GM12865 (cell line): Measurements from ENCODE around the gene FAM217B.

Experiments used
- DNase-seq: peaks from one replicate; pipeline ENCODE4 v3.0.0; 2010; ENCODE audit warnings: low read depth
- H3K4me3 ChIP-seq: 2 replicates; pipeline ENCODE4 v1.5.1; 2011; ENCODE audit warnings: mild to moderate bottlenecking, low read depth, low read length, control low read depth
- CTCF ChIP-seq: IDR thresholded peaks from 2 replicates; pipeline ENCODE4 v1.5.1; 2011; ENCODE audit warnings: low read length, control low read depth, low read depth, inconsistent platforms; ENCODE audit not compliant: insufficient read depth; ENCODE audit errors: missing control alignments

The FAM217B gene

GRCh38 chr20:59938221-59938620 is 2.0 kb upstream of the FAM217B start:
- H3K4me3 ChIP-seq = no peak overlapping the region
- DNase-seq = no peak
- TF ChIP-seq CTCF = no peak

DNA sequence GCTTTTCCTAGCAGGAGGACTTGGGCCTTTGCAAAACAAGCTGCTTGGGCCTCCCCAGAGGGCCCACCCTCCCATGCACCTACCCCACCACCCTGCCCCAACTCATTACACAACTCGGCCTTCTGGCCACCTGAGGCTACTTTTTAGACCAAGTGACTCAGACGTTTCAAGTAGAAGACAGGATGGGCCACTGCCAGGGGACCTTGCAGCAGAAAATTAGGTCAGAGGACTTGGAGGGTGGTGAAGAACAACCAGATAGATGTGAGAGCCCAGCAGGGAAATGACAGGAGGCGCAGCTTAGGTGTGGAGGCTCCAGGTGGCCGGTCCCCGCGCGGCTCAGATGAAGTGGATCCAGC is 1.5 kb upstream of the FAM217B start:
- no peak for TF ChIP-seq CTCF
- no peak overlapping the region for H3K4me3 ChIP-seq
- peak; percentile 4 for DNase-seq

DNA sequence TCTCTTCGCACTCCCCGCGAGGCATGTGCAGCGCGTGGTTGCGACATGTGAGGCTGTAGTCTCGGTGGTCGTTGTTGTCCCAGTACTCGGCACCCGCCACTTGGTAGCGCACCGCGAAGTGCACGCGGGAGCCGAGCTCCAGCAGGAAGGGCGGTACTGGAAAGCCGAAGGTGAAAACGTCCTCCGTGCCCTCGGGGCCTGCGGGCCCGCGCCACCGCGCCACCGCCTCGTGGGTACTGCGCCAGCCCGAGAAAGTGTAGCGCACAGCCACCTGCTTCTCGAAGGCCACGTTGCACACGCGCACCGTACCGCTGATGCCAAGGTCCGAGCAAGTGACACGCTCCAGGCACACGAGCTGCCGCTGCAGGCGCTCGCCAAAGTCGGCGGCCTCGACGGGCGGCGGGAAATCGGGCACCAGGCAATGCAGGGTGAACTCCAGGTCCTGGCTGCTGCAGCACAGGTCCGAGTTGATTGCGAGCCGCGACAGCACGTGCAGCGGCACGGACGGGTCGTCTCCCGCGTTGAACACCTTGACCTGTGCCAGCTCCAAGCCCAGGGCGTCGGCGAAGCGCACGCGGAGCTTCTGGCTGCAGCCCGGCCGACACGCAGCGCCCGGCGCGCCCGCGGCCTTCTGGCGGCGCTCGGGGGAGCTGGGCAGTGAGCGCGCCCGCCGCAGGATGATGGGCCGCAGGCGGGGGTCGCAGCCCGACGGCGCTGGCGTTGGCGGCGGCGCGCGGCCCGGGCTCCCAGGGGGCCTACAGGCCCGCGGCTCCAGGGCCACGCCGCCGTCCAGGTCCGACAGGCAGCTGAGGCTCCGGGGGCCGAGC is 924 bp upstream of the FAM217B start:
- TF ChIP-seq CTCF = no peak
- DNase-seq = peak; percentile 32
- H3K4me3 ChIP-seq = peak overlapping the region; percentile 93

DNA sequence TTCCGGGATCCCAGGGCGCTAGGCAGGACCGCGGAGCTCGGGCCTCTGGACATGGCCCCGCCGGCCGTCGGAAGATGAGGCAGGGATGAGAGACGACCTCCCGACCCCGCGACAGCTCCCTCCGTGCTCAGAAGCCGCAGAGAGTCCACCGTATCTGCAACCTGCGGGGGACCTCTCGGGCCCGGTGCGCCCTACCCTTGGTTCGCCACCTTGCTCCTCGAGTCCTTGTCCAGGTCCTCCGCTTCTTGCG is 385 bp upstream of the FAM217B start:
- peak; percentile 43 for DNase-seq
- no peak for TF ChIP-seq CTCF

GRCh38 chr20:59940956-59941294 is 736 bp downstream of the FAM217B start:
- H3K4me3 ChIP-seq = peak overlapping the region; percentile 93
- DNase-seq = no peak
- TF ChIP-seq CTCF = no peak

More for the DNA sequence above, 385 bp upstream of the FAM217B start:
- H3K4me3 ChIP-seq = peak overlapping the region; percentile 93

DNA sequence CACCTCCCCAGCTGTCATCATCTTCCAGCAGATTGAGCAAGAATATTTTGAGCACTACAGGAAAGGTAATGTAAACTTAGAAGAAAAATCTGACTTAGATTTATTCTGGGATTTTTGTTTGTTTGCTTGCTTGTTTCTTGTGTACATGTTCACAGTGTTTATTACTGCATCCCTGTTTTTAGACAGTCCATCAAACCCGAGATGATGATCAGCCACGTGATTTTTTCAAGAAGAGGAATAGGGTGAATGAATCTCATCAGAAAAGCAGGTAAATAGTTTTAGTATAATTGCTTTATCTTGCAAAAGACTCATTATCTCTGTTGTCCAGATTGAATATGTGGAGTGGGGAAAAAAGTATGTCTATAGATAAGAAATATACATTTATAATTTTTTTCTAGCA is 2.1 kb downstream of the FAM217B start:
- TF ChIP-seq CTCF = no peak
- no peak overlapping the region for H3K4me3 ChIP-seq
- no peak for DNase-seq

DNA sequence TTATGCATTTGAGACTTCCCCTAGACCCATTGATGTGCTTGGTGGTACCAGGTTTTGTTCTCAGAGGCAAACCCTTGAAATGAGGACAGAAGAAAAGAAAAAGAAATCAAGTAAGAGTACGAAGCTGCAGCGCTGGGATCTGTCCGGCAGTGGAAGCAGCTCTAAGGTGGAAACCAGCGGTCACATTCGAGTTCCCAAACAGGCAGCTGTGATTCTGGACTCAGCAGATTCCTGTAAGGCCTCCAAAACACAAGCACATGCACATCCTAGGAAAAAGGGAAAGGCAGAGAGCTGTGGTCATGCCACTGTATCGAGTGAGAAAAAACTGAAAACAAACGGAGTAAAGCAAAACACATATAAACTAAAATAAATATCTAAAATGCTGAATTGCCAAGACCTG is 4.5 kb downstream of the FAM217B start:
- TF ChIP-seq CTCF = no peak
- no peak for DNase-seq
- H3K4me3 ChIP-seq = no peak overlapping the region
